ENCODE data around the gene EEFSEC.

The EEFSEC gene

DNA sequence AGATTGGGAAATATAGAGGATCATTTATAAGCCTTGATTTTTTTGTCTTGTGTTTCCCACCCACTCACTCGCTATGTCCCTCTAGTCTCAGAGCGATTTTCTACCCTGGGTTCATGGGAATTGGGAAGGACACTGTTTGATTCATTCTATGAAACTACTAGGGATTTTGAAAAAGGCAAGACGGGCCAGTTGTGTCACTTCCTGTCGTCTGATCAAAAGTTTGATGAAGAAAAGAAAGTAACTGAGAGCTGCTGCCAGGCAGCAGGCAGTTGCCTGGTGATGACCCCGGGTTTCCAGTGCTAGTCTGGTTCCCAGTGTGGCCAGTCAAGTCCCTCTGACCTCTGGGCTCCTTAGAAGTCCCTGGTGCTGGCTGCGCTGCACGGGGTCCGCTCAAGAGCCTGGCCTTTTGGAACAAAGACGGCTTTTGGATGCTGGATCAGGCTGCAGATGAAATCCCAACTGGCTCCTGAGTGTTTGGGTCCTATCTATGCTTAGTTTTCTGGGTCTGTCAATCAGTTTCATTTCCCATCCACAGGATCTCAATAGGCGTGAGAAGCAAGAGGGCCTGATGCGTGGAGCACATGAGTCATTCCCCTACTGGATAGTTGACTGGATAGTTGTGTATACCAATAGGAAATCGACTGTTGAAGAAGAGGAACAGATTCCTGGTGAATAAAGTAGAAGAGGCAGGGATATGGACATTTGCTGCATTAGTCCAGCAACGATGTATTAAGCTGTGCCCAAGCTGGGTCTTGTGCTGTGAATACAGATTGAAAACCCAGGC, 89.7 kb downstream of the EEFSEC start:
- no peak for DNase-seq (ENCODE audit: low spot score)

GRCh38 chr3:128243602-128244504, 90.6 kb downstream of the EEFSEC start:
- no peak for DNase-seq (ENCODE audit: low spot score)

- no peak for DNase-seq (ENCODE audit: low spot score)
Observed at GRCh38 chr3:128245460-128245859, 92.2 kb downstream of the EEFSEC start.

DNA sequence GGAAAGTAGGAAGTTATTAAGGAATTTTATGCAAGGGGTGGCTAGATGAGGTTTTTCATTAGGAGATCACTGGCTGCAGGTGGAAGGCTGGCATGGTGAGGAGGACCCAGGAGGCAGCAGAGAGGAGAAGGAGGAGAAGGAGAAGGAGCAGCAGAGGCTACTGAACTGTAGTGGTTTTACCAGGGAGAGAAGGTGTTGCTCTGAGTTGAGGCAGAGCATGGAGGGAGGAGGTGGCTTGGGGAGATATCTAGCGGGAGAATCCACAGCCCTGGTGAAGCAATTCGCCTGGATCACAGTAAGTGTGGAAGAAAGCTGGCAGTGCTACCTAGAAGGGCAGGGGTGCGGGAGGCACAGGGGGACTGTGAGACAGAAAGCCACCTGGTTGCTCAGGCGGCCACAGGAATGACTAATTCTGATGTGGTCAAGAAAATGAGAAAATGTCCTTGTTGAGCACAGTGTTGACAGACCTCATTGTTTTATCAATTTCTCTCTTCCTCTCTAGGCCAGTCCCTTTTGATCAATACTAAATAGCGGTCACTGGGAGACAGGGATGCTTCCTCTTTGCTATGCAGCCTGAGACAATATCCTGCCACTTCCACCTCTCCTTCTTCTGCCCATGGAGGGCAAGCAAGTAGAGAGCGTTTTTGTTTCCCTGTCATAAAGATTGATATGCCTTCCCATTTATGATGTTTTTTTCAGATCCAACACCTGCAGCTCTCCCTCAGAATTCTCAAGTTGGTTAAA, 94.6 kb downstream of the EEFSEC start:
- no peak for DNase-seq (ENCODE audit: low spot score)

DNA sequence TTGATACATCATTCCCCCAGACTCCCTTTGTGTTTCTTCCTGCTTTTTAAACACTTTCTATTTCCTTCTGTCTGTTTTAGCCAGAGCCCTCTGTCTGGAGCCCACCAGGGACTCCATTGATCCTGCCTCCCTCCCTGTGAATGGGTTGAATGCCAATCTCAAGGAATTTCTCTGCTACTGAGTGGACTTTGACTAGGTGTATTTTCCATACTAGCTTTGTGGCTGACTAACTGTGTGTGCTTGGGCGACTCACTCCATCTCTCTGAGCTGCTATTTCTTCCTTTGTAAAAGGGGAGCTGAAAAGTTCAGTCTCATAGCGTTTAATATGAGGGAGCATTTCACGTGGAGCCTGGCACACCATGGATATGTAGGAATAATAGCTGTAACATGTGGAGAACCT, 98.8 kb downstream of the EEFSEC start:
- no peak for DNase-seq (ENCODE audit: low spot score)

DNA sequence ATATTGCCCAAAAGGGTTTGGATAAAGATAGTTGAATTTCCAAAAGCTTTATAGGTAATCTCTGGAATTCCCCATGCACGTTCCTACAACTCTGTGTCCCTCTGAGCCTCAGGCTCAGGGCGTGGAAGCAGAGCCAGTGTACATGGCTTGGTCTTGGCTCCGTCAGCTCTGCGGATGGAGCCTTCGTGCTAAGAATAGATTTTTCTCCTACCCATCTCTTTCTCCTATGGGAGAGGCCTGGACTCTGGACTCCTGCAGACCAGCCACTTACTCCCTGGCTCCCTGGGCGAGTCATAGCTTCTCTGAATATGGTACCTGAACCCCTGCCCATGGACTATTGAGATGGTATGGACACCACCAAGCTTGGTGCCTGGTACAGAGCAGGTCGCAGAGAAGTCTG, 99.9 kb downstream of the EEFSEC start:
- DNase-seq (ENCODE audit: low spot score) = no peak

DNA sequence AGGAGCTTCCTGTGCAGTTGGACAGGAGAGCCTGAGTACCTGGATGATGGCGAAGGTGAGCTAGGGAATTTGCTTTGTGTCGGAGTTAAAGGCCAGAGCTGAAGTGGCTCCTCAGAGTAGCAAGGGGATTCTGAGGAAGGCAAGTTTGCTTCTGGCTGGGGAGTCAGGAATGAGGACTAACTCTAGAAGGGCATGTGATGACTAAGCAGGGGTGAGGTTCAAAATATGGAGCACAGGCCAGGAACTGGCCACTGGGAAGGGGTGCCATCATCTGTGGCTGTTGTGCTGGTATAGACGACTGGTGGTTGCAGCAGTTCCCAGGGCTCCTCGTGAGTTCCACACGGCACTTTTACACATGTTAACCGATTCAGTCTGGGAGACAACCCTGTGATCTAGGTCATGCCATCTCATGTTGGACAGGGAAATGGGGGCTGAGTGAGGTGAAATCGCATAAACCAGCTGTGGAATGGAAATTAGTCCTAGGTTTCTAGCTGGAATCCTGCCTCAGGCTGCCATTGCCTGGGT, 100.8 kb downstream of the EEFSEC start:
- DNase-seq (ENCODE audit: low spot score) = no peak

- no peak for DNase-seq (ENCODE audit: low spot score)
Observed at GRCh38 chr3:128254967-128255366, 101.7 kb downstream of the EEFSEC start.

DNA sequence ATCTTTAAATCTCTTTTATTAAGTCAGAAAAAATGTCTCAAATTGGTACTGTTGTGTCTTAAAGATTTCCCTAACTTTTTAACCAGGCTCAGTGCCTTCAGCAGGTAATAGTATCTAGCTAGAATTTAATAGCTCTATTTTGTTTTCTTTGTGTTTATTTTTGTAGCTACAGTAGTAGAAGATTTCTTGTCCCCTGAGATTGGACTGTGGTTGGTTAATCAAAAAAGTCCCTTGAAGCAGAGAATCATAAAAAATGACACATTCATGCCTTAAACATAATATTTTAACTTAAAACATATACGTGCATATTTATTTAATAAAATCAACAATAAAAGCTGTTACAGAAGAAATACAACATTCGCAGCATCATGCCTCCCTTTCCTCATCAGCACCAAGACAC, 102.8 kb downstream of the EEFSEC start:
- DNase-seq (ENCODE audit: low spot score) = no peak

- no peak for DNase-seq (ENCODE audit: low spot score)
Observed at GRCh38 chr3:128257632-128258031, 104.4 kb downstream of the EEFSEC start.

- no peak for DNase-seq (ENCODE audit: low spot score)
Observed at GRCh38 chr3:128260275-128260674, 107.0 kb downstream of the EEFSEC start.

DNA sequence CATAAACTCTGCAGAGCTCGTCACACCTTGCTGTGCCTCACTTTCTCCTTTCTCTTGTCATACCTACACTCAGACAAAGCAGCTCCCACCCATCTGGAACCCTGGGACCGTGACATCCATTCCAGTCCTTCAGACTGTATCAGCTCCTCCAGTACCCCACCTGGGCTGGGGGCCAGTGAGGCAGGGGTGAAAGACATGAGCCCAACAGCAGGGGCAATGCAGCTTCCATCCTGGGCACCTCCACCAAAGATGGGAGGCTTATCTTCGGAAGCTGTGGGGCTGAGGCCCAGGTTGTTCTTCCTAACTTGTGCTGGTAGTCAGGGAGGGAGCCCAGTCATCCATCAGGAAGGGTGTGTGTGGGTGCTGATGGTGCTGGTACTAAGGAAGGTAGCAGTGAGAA, 109.2 kb downstream of the EEFSEC start:
- DNase-seq (ENCODE audit: low spot score) = no peak

GRCh38 chr3:128263118-128263517, 109.8 kb downstream of the EEFSEC start:
- DNase-seq (ENCODE audit: low spot score) = no peak

DNA sequence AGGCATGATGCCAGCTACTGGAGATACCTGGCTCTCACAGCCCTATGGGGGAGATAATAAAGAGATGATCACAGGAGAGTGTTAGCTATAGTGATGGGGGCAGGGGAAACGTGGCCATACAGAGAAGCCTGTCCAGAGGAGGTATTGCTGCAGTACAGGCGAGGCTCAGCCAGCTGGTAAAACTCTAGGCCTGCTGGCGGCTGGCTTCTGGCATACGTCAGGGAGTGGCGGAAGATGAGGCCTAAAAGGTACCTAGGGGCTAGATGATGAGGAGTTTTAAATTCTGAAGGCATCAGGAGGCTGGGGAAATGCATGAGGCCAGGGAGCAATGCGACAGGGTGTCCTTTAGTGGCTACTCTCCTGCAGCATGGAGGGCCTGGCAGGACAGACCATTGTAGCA, 110.7 kb downstream of the EEFSEC start:
- DNase-seq (ENCODE audit: low spot score) = no peak

DNA sequence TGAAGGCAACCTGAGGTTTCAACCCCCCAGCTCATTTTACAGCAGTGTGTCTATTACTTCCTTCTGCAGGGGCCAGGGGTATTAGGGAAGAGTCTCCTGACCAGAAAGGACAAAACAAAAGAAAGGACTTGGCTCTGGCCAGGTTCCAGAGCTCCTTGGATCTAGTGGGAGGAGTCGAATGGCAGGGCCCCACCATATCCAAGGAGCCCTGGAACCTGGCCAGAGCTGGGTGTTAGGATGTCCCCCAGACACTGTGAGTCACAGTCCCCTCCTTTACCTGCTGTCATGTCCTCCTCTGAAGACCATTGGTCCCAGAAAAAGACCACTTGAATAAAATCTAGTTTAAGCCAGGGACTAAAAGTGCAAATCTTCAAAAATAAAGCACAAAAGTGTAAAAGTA, 113.2 kb downstream of the EEFSEC start:
- no peak for DNase-seq (ENCODE audit: low spot score)

DNA sequence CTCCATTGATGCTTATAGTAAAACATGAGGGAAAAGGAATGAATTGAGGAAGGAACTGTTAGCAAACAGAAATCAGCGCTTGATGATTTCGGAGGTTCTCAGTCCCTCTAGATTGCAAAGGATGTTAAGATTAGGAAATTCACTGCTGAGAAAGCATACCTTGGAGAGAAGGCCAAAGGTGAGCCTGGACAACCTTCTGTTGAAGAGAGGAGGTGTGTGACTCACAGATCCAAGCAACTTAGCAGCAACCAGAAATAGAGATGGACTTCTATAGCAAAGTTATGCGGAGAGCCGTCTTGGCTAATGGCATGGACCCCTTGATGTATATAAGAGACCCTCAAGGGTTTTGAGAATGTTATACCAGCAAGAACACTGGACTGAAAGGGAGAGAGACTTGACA, 114.3 kb downstream of the EEFSEC start:
- no peak for DNase-seq (ENCODE audit: low spot score)

- no peak for DNase-seq (ENCODE audit: low spot score)
Observed at GRCh38 chr3:128269006-128269775, 115.9 kb downstream of the EEFSEC start.

GRCh38 chr3:128269796-128270195, 116.5 kb downstream of the EEFSEC start:
- no peak for DNase-seq (ENCODE audit: low spot score)

DNA sequence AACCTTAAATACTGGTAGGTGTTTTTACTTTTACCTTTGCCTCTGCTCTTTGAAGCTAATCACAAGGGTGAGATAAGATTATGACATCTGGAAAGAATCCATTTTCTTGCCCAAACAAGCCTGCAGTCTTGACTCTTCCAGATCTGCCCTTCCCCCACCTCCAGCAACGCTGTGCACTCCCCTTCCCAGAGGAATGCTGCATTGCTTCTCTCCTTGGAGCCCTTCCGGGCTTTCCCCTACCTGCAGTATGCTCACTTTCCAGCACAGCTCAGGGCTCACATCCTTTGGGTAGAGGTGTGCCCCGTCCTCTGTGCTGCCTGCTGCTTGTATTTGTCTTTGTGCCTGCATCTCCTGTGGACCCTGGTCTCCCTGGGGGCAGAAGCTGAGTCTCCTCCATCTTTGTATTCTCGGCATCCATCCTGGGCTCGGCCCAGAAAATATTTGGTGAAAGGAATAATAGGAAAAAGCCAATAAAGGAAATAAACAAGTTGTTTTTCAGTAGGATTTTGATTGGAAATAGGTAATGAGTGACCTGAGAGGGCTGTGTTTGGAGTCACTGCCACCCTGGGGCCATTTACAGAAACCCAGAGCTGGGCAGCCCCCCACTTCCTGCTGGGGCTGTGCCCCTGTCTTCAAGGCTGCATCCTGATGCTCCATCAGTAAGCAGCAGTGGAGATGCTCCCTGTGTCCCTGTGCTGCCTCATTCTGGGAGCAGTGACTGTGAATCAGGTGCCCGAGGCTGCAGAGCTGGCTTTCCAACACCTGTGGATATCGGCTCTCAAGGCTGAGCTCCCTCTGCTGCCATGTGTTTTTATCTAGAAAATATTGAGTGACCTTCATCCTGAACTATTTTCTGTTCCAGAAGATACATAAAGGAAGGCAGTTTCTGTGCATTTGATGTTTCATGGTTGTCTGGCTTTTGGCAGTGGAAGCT, 117.5 kb downstream of the EEFSEC start:
- DNase-seq (ENCODE audit: low spot score) = no peak

DNA sequence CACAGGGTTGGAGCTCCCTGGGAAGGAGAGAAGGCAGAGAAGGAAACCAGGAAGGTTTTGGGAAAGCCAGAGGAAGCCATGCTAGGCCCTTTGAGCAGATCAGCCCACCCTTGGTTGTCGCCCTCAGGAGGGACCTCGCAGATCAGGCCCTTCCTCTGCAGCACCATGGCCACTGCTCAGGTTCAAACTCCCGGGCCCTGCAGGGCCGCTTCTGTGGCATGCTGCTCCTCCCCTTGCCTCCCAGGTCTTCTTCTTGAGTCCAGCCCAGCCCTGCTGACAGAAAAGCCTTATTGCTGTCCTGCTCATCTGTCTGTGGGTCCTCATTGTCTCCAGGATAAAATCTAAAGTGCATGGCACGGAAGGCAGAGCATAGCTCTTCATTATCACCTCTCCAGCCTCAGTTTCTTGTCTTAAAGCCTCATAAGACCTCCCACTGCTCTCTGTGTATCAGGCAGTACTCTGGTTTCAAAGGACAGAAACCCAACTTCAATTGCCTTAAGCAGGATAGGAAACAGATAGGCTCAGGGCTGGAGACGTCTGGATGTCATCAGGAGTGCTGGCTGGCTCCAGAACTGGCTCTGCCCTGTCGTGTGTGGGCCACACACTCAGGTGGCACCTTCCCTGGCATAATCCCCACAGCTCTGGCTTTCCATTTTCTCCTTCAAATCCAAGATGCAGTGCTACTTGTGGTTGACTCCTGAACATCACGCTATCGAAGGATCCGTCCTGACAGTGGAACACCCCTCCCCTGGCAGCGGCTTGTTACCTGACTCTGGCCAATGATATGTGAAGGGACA, 118.5 kb downstream of the EEFSEC start:
- DNase-seq (ENCODE audit: low spot score) = no peak

Data from kidney capillary endothelial cell (primary cell).